Prostate gland (tissue), 2 donors: ENCODE results near the gene NRXN3. TPM values are rescaled to one million over a fixed set of nuclear protein-coding genes. Genes with fewer than 3 reads are reported as not detected.

Experiments used
- DNase-seq: peaks from one replicate; pipeline ENCODE4 v3.0.0-alpha.2; 2019; ENCODE audit warnings: low spot score
- H3K27ac ChIP-seq, 2 donors: fragments of 200-600 bp; sonication (generic); 2 replicates each; pipeline ENCODE4 v1.5.1; 2017 to 2019
- H3K27me3 ChIP-seq: fragments of 200-600 bp; sonication (generic); replicated peaks from 2 replicates; pipeline ENCODE4 v1.5.1; 2019; ENCODE audit not compliant: insufficient read depth
- H3K36me3 ChIP-seq, 2 donors: fragments of 200-600 bp; sonication (generic); 1 replicate in 1 of 2; 2 replicates in 1 of 2; pipeline versions ENCODE4 v1.5.1 to v1.8.1; 2017 to 2019
- H3K4me1 ChIP-seq: fragments of 200-600 bp; sonication (generic); replicated peaks from 2 replicates; pipeline ENCODE4 v1.5.1; 2019
- H3K4me3 ChIP-seq, 2 donors: fragments of 200-600 bp; sonication (generic); 2 replicates each; pipeline ENCODE4 v1.5.1; 2017 to 2019
- H3K9me3 ChIP-seq: fragments of 200-600 bp; sonication (generic); 2 replicates; pipeline ENCODE4 v1.5.1; 2017
- POLR2A ChIP-seq: fragments of 450-650 bp; IDR thresholded peaks from one replicate; pipeline ENCODE4 v1.6.1; 2016; ENCODE audit warnings: antibody characterized with exemption, mild to moderate bottlenecking
- POLR2AphosphoS5 ChIP-seq: sonication (generic); formaldehyde crosslinking; IDR thresholded peaks from one replicate; pipeline ENCODE4 v1.6.1; 2017; ENCODE audit warnings: antibody characterized with exemption
- WGBS: methylation state at CpG from one replicate; pipeline ENCODE4 v1.1.5; 2018; 5-methylcytosine and 5-hydroxymethylcytosine counted together
- intact Hi-C: fragments of 100-400 bp; cut with DNase I; formaldehyde crosslinking; loops from one replicate; pipeline ENCODE4 v1.14.2; 2022
- total RNA-seq, 2 donors: library from RNA; depleted of rRNA; stranded (reverse); fragments of >200 nt; gene quantifications; one replicate each; pipeline ENCODE4 v1.1.0, GENCODE V29; 2016
- TF ChIP-seq, protein P1 (sequence below), 4 experiments: fragments of 200-600 bp in 2 of 4; fragments of 450-650 bp in 2 of 4; sonication (generic) in 2 of 4; IDR thresholded peaks; 1 replicate in 3 of 4; 2 replicates in 1 of 4; pipeline ENCODE4 v1.5.1; 2016 to 2019; ENCODE audit warnings: antibody characterized with exemption in 4 of 4, mild to moderate bottlenecking in 2 of 4, moderate library complexity in 2 of 4

NRXN3 gene
- total RNA-seq, 2 donors from 2014 or later, result 6.6 to 8.2 TPM

- intact Hi-C loops, result no loop called here
- 64% methylated on average over 2 of the region's 2 CpGs for WGBS
- DNase-seq, result no peak
- H3K27ac ChIP-seq, result no peak overlapping the region
- TF ChIP-seq POLR2A (no peak), POLR2AphosphoS5 (no peak)
- TF ChIP-seq, protein P1, sequence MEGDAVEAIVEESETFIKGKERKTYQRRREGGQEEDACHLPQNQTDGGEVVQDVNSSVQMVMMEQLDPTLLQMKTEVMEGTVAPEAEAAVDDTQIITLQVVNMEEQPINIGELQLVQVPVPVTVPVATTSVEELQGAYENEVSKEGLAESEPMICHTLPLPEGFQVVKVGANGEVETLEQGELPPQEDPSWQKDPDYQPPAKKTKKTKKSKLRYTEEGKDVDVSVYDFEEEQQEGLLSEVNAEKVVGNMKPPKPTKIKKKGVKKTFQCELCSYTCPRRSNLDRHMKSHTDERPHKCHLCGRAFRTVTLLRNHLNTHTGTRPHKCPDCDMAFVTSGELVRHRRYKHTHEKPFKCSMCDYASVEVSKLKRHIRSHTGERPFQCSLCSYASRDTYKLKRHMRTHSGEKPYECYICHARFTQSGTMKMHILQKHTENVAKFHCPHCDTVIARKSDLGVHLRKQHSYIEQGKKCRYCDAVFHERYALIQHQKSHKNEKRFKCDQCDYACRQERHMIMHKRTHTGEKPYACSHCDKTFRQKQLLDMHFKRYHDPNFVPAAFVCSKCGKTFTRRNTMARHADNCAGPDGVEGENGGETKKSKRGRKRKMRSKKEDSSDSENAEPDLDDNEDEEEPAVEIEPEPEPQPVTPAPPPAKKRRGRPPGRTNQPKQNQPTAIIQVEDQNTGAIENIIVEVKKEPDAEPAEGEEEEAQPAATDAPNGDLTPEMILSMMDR (IDR thresholded peaks at IDR 0.05), result no peak
- no peaks in the 10 kb centered on the region for H3K36me3 ChIP-seq
- no peaks in the 10 kb centered on the region for H3K27me3 ChIP-seq
- H3K4me3 ChIP-seq, result no peak overlapping the region
- H3K4me1 ChIP-seq, result no peaks in the 10 kb centered on the region
- no peaks in the 10 kb centered on the region for H3K9me3 ChIP-seq
These were observed 137.9 kb downstream of the NRXN3 start for GRCh38 chr14:78308079-78308478.

DNA sequence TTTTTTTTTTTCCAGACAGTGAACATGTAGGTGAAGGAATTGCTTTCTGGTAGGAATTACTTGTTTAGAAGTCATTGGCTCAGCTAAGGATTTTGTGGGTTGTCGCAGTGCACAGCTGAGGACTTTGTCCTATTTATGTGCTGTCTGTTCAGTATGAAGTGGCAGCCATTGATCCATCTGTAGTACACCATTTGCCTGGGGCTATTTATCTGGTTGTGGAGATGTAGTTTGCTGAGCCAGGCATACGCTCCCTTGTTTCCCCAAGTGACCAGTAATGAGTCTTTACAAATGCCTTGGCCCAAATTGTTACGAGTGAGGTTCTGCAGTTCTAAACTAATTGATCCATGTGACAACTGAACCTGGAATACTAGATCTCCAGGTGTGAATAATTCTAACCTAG lies 140.1 kb downstream of the NRXN3 start:
- no peaks in the 10 kb centered on the region for H3K4me1 ChIP-seq
- intact Hi-C loops, result no loop called here
- WGBS, result 91% methylated on average over 3 of the region's 3 CpGs

GRCh38 chr14:78313499-78313898 lies 143.3 kb downstream of the NRXN3 start:
- H3K27ac ChIP-seq, result no peak overlapping the region
- TF ChIP-seq POLR2A (no peak), POLR2AphosphoS5 (no peak)
- TF ChIP-seq, protein P1 (IDR thresholded peaks at IDR 0.05), result no peak
- intact Hi-C loops, result no loop called here
- no peaks in the 10 kb centered on the region for H3K27me3 ChIP-seq
- DNase-seq, result no peak
- WGBS, result 79% methylated on average over 3 of the region's 3 CpGs
- H3K4me3 ChIP-seq, result no peak overlapping the region
- no peaks in the 10 kb centered on the region for H3K36me3 ChIP-seq
- no peaks in the 10 kb centered on the region for H3K4me1 ChIP-seq
- no peaks in the 10 kb centered on the region for H3K9me3 ChIP-seq

More for the DNA sequence above, 140.1 kb downstream of the NRXN3 start:
- Histone ChIP-seq H3K36me3 (no peaks in the 10 kb centered on the region), H3K27ac (no peak overlapping the region), H3K9me3 (no peaks in the 10 kb centered on the region), H3K27me3 (no peaks in the 10 kb centered on the region), H3K4me3 (no peak overlapping the region)
- TF ChIP-seq, protein P1 (IDR thresholded peaks at IDR 0.05), result no peak
- no peak for TF ChIP-seq POLR2AphosphoS5
- TF ChIP-seq POLR2A, result no peak
- no peak for DNase-seq

DNA sequence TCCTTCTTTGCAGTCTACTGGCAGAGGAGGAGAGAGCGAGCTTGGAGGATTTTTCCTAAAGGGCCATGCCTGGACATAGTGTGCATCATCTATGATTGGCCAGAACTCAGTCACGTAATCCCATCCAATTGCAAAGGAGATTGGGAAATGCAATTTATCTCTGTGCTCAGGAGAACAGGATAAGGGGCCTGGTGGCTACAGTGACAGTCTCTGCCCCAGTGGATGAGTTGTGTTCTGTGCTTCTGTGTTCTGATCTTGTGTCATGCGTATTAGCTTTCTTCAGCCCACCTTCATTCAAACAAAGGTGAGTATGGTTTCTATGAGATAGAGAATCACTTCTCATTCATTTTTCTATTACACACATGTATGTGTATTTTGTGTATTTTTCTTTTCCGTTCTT lies 144.3 kb downstream of the NRXN3 start:
- Histone ChIP-seq H3K9me3 (no peaks in the 10 kb centered on the region), H3K27me3 (no peaks in the 10 kb centered on the region), H3K4me1 (no peaks in the 10 kb centered on the region), H3K27ac (no peak overlapping the region), H3K4me3 (no peak overlapping the region), H3K36me3 (no peaks in the 10 kb centered on the region)
- 91% methylated on average over 4 of the region's 4 CpGs for WGBS
- intact Hi-C loops, result no loop called here
- no peak for DNase-seq
- TF ChIP-seq, protein P1 (IDR thresholded peaks at IDR 0.05), result no peak
- TF ChIP-seq POLR2AphosphoS5, result no peak
- no peak for TF ChIP-seq POLR2A

GRCh38 chr14:78316052-78316451 lies 145.9 kb downstream of the NRXN3 start:
- no peak for DNase-seq
- no peaks in the 10 kb centered on the region for H3K9me3 ChIP-seq
- TF ChIP-seq POLR2AphosphoS5, result no peak
- TF ChIP-seq, protein P1 (IDR thresholded peaks at IDR 0.05), result no peak
- no peak for TF ChIP-seq POLR2A
- H3K4me3 ChIP-seq, result no peak overlapping the region
- no peak overlapping the region for H3K27ac ChIP-seq
- no peaks in the 10 kb centered on the region for H3K27me3 ChIP-seq
- H3K36me3 ChIP-seq, result no peaks in the 10 kb centered on the region
- peaks cover 8% of the 10 kb centered on the region for H3K4me1 ChIP-seq
- intact Hi-C loops, result no loop called here
- 62% methylated on average over 1 of the region's 1 CpG for WGBS
